Fibroblast of pulmonary artery (primary cell): ENCODE data around the gene IQCC.

Experiments used
- DNase-seq: peaks from one replicate; pipeline ENCODE4 v3.0.0-alpha.2; 2010; ENCODE audit warnings: low read depth
- H3K4me3 ChIP-seq: replicated peaks from 2 replicates; pipeline ENCODE4 v1.5.1; 2011; ENCODE audit warnings: low read depth, mild to moderate bottlenecking, control low read depth, low read length, moderate library complexity
- TF ChIP-seq, protein P1 (sequence below): IDR thresholded peaks from 2 replicates; pipeline ENCODE4 v1.5.1; 2011; ENCODE audit warnings: mild to moderate bottlenecking, control low read depth, low read length, inconsistent platforms; ENCODE audit errors: missing control alignments

IQCC gene

DNA sequence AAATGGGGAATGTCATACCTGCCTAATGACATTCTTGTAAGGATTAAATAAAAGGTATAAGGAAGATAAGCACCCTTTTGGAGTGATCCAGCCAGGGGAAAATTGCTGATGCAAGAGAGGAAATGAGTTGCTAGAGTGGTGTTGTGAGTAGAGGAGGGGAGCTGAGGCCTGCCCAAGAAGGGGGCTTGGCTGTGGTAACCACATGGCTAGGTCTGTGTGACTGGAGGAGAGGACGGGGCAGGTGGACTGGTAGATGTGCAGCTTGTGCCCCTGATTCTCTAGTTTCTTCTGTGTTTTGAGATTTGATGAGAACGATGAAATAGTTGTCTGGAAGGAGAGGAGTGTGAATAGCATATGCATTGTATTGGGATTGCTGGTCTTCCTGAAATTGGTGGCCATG is 19.4 kb upstream of the IQCC start:
- no peak for DNase-seq
- no peak overlapping the region for H3K4me3 ChIP-seq
- TF ChIP-seq, protein P1, sequence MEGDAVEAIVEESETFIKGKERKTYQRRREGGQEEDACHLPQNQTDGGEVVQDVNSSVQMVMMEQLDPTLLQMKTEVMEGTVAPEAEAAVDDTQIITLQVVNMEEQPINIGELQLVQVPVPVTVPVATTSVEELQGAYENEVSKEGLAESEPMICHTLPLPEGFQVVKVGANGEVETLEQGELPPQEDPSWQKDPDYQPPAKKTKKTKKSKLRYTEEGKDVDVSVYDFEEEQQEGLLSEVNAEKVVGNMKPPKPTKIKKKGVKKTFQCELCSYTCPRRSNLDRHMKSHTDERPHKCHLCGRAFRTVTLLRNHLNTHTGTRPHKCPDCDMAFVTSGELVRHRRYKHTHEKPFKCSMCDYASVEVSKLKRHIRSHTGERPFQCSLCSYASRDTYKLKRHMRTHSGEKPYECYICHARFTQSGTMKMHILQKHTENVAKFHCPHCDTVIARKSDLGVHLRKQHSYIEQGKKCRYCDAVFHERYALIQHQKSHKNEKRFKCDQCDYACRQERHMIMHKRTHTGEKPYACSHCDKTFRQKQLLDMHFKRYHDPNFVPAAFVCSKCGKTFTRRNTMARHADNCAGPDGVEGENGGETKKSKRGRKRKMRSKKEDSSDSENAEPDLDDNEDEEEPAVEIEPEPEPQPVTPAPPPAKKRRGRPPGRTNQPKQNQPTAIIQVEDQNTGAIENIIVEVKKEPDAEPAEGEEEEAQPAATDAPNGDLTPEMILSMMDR: no peak

DNA sequence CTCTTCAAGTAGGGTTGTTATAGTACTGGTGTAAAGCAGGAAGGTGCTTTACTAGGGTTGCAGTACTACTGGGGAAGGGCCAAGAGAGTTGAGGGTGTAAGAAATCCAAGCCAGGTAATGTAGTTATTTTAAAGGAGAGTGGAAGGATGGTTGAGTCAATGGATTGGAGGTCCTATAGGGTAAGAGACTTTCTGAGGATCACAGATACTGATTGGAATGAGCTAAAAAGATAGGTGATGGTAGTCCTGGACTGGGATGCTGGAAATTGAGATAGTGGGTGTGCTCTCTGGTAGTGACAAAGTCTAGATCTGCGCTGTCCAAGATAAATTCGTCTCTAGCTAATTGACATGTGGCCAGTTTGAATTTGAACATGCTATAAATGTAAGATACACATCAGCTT is 19.0 kb upstream of the IQCC start:
- no peak for DNase-seq
- H3K4me3 ChIP-seq: no peak overlapping the region
- TF ChIP-seq, protein P1: no peak

DNA sequence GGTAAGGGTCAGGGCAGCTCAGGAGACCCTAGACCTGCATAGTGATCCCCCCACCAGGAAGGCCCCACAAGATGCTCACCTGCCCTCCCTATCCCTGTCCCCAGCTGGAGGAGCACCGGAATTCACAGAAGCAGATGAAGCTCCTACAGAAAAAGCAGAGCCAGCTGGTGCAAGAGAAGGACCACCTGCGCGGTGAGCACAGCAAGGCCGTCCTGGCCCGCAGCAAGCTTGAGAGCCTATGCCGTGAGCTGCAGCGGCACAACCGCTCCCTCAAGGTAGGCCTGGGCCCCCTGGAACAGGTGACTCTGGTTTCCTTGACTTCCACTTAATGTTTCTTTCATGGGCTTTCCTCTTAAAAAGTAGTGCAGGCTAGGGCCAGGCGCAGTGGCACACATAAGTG is 17.6 kb upstream of the IQCC start:
- no peak for DNase-seq
- TF ChIP-seq, protein P1: no peak
- no peak overlapping the region for H3K4me3 ChIP-seq

DNA sequence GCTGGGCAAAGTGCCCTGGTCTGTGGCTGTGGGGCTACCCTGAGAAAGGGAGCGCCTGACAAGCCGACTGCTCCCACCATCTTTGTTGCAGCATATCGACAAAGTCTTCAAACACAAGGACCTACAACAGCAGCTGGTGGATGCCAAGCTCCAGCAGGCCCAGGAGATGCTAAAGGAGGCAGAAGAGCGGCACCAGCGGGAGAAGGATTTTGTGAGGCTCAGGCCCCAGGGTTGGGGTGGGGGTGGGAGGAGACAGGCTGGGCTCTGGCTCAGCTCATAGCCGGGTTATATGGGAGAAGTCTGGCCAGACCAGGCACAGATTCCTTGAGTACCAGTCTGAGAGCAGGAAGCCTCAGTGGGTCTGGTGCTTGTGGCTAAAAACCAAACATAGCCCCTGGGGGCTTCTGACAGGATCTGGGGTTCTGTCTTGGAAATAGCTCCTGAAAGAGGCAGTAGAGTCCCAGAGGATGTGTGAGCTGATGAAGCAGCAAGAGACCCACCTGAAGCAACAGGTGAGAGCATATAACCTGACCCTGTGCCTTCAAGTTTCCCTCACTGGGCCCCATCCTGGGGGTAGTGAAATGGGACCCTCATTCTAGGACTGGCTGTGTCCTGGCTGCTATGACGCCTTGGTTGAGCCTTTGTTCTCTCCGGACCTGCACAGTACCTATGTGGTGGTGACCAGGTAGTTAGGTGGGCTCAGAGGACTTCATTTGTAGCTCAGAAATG is 13.1 kb upstream of the IQCC start:
- no peak for DNase-seq
- TF ChIP-seq, protein P1: no peak
- no peak overlapping the region for H3K4me3 ChIP-seq

DNA sequence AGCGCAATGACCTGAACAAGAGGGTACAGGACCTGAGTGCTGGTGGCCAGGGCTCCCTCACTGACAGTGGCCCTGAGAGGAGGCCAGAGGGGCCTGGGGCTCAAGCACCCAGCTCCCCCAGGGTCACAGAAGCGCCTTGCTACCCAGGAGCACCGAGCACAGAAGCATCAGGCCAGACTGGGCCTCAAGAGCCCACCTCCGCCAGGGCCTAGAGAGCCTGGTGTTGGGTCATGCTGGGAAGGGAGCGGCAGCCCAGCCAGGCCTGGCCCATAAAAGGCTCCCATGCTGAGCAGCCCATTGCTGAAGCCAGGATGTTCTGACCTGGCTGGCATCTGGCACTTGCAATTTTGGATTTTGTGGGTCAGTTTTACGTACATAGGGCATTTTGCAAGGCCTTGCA is 10.5 kb upstream of the IQCC start:
- TF ChIP-seq, protein P1: no peak

DNA sequence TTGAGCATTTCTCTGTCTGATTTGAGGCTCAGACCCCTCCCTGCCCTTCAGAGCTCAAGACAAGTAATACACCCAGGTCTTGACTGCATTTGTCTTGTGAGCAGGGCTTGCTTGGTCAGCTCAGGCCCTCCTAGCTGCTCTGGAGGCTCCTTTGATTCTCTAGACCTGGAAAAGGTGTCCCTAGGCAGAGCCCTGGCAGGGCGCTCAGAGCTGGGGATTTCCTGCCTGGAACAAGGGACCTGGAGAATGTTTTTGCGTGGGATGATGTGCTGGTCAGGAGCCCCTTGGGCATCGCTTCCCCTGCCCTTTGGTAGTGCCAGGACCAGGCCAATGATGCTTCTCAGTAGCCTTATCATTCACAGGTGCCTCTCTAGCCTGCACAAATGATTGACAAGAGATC is 9.9 kb upstream of the IQCC start:
- no peak for DNase-seq
- H3K4me3 ChIP-seq: no peak overlapping the region
- TF ChIP-seq, protein P1: no peak

More for the DNA sequence above, 10.5 kb upstream of the IQCC start:
- no peak for DNase-seq
- no peak overlapping the region for H3K4me3 ChIP-seq
